Tibial artery (tissue), 4 donors: ENCODE data around the gene DLX3.
A peak's percentile ranks its signal among the peaks of the same experiment; 100 is the strongest.

ENCODE experiments used
- DNase-seq, 2 donors: peaks; one replicate each; pipeline ENCODE4 v3.0.0-alpha.2; 2019
- H3K27ac ChIP-seq, 2 donors: fragments of 200-600 bp; sonication (generic) in 1 of 2; 1 replicate in 1 of 2; 2 replicates in 1 of 2; pipeline ENCODE4 v1.5.1; 2018 to 2019; ENCODE audit warnings: mild to moderate bottlenecking in 1 of 2
- H3K27me3 ChIP-seq, 2 donors: fragments of 200-600 bp; sonication (generic) in 1 of 2; one replicate each; pipeline versions ENCODE4 v1.5.1 to v1.6.0; 2016 to 2019
- H3K36me3 ChIP-seq, 3 donors: fragments of 200-600 bp; sonication (generic) in 2 of 3; one replicate each; pipeline ENCODE4 v1.5.1; 2016 to 2019; ENCODE audit warnings: mild to moderate bottlenecking in 2 of 3
- H3K4me1 ChIP-seq, 4 donors: fragments of 200-600 bp; sonication (generic) in 2 of 4; 1 replicate in 3 of 4; 2 replicates in 1 of 4; pipeline ENCODE4 v1.5.1; 2016 to 2019
- H3K4me3 ChIP-seq, 2 donors: fragments of 200-600 bp; sonication (generic) in 1 of 2; 1 replicate in 1 of 2; 2 replicates in 1 of 2; pipeline ENCODE4 v1.5.1; 2018 to 2019; ENCODE audit warnings: mild to moderate bottlenecking in 2 of 2
- H3K9me3 ChIP-seq, 3 donors: fragments of 200-600 bp; sonication (generic) in 1 of 3; one replicate each; pipeline ENCODE4 v1.5.1; 2016 to 2019
- intact Hi-C: fragments of 100-400 bp; cut with DNase I; formaldehyde crosslinking; loops from one replicate; pipeline ENCODE4 v1.15.0; 2023; ENCODE audit warnings: low total_unique reads
- TF ChIP-seq, protein P1 (sequence below), 2 experiments: fragments of 200-600 bp in 1 of 2; fragments of 450-650 bp in 1 of 2; IDR thresholded peaks; one replicate each; pipeline ENCODE4 v1.5.1; 2017 to 2019; ENCODE audit warnings: antibody characterized with exemption in 2 of 2, mild to moderate bottlenecking in 1 of 2, moderate library complexity in 1 of 2

Gene DLX3

GRCh38 chr17:50037321-50038107, 42.5 kb upstream of the DLX3 start:
- intact Hi-C loops = no loop called here
- peak; percentile 69 to 93 for DNase-seq

GRCh38 chr17:50036455-50037261, 41.6 kb upstream of the DLX3 start:
- DNase-seq = peak in 1 of 2 donors; percentile 60
- Histone ChIP-seq H3K4me3 (no peak overlapping the region), H3K4me1 (peaks cover 0 to 68% (median 46%) of the 10 kb centered on the region in 4 donors), H3K36me3 (no peaks in the 10 kb centered on the region), H3K9me3 (no peaks in the 10 kb centered on the region), H3K27ac (peak overlapping the region; percentile 83 to 89), H3K27me3 (no peaks in the 10 kb centered on the region)
- TF ChIP-seq, protein P1, sequence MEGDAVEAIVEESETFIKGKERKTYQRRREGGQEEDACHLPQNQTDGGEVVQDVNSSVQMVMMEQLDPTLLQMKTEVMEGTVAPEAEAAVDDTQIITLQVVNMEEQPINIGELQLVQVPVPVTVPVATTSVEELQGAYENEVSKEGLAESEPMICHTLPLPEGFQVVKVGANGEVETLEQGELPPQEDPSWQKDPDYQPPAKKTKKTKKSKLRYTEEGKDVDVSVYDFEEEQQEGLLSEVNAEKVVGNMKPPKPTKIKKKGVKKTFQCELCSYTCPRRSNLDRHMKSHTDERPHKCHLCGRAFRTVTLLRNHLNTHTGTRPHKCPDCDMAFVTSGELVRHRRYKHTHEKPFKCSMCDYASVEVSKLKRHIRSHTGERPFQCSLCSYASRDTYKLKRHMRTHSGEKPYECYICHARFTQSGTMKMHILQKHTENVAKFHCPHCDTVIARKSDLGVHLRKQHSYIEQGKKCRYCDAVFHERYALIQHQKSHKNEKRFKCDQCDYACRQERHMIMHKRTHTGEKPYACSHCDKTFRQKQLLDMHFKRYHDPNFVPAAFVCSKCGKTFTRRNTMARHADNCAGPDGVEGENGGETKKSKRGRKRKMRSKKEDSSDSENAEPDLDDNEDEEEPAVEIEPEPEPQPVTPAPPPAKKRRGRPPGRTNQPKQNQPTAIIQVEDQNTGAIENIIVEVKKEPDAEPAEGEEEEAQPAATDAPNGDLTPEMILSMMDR (IDR thresholded peaks at IDR 0.05) = no peak
- intact Hi-C loops = no loop called here

More at GRCh38 chr17:50037321-50038107, 42.5 kb upstream of the DLX3 start:
- Histone ChIP-seq H3K36me3 (no peaks in the 10 kb centered on the region), H3K27me3 (no peaks in the 10 kb centered on the region), H3K27ac (peak overlapping the region; percentile 83 to 89), H3K4me1 (peaks cover 0 to 59% (median 46%) of the 10 kb centered on the region in 4 donors), H3K9me3 (no peaks in the 10 kb centered on the region), H3K4me3 (no peak overlapping the region)
- TF ChIP-seq, protein P1 (IDR thresholded peaks at IDR 0.05) = no peak

DNA sequence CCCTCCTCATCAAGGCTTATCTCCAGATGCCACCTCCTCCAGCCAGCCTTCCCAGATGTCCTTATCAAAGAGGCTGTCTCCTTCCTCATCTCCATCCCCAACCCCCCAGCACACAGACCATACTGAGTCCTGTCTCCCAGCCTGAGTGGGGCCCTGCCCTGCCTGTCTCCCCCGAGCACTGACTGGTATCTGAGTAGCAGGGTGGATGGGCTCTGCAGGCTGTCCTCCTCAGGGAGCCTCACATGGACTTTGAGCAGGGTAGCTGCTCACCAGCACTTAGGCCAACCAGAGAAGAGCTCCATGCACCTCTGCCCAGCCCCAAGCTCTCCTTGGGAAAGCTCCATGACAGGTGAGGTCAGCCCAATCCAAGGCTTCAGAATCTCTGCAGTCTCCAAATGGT, 40.9 kb upstream of the DLX3 start:
- Histone ChIP-seq H3K4me3 (no peak overlapping the region), H3K36me3 (no peaks in the 10 kb centered on the region), H3K9me3 (no peaks in the 10 kb centered on the region), H3K27ac (peak overlapping the region; percentile 83 to 89), H3K27me3 (no peaks in the 10 kb centered on the region), H3K4me1 (peaks cover 0 to 75% (median 49%) of the 10 kb centered on the region in 4 donors)
- intact Hi-C loops = loop anchor here (2.0 kb wide), 1 partner anchor 19 kb away; no protein-coding TSS in a partner anchor
- no peak for DNase-seq
- TF ChIP-seq, protein P1 (IDR thresholded peaks at IDR 0.05) = no peak

GRCh38 chr17:50035421-50035879, 40.4 kb upstream of the DLX3 start:
- Histone ChIP-seq H3K27me3 (no peaks in the 10 kb centered on the region), H3K4me1 (peaks cover 0 to 80% (median 49%) of the 10 kb centered on the region in 4 donors), H3K36me3 (no peaks in the 10 kb centered on the region), H3K4me3 (no peak overlapping the region), H3K27ac (peak overlapping the region; percentile 83 to 89), H3K9me3 (no peaks in the 10 kb centered on the region)
- DNase-seq = no peak
- intact Hi-C loops = loop anchor here (2.0 kb wide), 1 partner anchor 19 kb away; no protein-coding TSS in a partner anchor
- TF ChIP-seq, protein P1 (IDR thresholded peaks at IDR 0.05) = no peak

- intact Hi-C loops = loop anchor here (2.0 kb wide), 1 partner anchor 20 kb away; no protein-coding TSS in a partner anchor
- H3K9me3 ChIP-seq = no peaks in the 10 kb centered on the region
- DNase-seq = no peak
- H3K4me1 ChIP-seq = peaks cover 0 to 80% (median 49%) of the 10 kb centered on the region in 4 donors
- TF ChIP-seq, protein P1 (IDR thresholded peaks at IDR 0.05) = no peak
- no peaks in the 10 kb centered on the region for H3K36me3 ChIP-seq
- H3K4me3 ChIP-seq = no peak overlapping the region
- peak overlapping the region; percentile 83 to 89 for H3K27ac ChIP-seq
- H3K27me3 ChIP-seq = no peaks in the 10 kb centered on the region
Measured at GRCh38 chr17:50034498-50035364, 39.7 kb upstream of the DLX3 start.
